ENCODE results near the gene WRAP73.
A peak's percentile ranks its signal among the peaks of the same experiment; 100 is the strongest.

The WRAP73 gene

DNA sequence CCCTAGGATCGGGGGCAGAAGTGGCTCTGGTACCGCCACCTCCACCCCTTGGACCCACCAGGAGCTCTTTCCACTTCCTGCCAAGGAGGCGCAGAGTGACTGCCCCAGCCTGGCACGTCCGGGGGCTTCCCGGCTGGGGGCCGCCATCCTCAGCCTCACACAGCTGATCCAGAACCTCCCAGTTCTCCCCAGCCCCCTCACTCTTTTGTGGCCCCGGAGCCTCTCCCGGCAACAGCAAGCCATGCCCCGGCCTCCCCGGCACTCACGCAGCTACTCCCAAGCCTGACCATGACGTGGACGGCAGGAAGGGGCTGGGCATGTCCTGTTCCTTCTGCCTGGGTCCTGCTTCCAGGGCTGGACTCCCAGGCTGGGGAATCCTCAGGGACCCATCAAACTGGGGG, 19.5 kb upstream of the WRAP73 start:
- DNase-seq: no peak

DNA sequence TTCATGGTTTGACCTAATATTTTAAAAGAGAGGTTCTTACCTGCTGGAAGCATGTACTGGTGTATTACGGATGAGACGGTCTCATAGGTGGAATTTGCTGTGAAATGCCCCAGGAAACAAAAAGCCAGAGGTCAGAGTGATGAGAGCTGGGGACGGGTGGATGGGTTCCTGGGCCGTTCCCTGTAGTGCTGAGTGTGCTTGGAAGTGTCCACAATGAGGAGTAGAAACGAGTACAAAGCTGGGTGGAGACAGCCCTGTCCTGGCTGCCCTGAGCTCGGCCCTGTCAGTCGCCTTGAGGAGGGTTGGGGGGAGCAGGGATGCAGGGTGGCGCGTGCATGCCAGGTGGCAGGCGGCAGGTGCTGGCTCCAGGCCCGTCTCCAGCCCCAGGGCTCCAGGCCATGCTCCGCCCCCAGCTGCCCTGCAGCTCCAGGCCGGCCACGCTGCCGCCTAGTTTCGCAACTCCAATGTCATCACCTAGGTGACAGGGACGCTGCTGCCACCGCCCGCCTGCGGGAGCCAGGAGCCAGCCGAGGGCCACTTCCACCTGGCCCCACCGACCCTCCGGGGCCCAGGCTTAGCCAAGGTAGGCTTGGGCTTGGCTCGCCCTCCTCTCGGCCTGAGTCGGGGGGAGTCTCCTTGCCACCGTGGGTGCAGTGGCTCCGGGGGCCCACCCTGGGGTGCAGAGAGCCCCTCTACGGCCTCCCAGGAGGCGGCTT, 18.8 kb upstream of the WRAP73 start:
- DNase-seq: peak in 19 of 56 donors; percentile 4 to 59 (median 15)

DNA sequence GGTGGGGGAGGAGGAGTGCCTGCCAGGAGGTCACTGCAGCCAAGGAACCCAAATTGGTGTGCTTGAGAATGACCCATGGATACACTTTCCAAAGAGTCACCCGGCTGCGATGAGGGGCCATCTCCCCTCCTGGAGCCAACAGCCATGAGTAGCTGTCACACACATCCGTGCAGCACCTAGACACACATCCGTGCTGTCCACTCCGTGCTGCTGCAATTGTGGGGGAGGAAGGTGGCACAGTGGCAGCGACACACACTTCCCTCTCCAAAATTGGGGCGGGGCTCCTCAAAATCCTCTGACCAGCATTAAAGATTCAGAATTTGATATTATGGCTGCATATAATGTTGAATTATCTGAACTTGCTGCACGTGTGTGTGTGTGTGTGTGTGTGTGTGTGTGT, 18.2 kb upstream of the WRAP73 start:
- DNase-seq: no peak

DNA sequence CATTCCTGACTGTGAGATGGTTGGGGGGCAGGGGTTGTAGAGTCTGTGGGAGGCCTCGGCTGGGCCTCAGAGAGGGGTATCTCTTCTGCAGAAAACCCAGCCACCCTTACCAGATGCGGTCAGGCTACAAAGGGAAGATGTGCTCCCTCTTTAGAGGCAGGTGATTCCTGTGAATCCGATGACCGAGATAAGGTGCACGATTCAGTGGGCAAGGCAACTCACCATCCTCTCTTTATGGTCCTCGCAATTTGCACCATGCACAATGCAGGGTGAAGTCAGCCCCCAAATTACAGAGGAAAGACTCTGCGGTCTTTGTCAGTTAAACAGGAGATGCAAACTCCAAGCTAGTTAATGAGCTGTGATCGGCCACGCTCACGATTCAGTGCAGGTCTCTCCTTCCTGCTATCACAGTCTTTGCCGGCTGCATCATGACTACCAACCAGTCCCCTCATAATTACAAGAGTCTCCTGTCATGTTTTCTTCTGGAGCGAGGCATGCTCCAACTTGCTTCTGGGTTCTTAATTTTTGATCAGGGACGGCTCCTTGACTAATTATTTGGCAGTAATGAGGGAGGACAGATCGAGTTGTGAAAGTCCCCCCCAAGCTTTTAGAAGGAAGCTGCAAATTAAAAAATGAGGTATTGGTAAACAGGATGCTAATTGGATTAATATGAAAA, 14.9 kb upstream of the WRAP73 start:
- DNase-seq: no peak

DNA sequence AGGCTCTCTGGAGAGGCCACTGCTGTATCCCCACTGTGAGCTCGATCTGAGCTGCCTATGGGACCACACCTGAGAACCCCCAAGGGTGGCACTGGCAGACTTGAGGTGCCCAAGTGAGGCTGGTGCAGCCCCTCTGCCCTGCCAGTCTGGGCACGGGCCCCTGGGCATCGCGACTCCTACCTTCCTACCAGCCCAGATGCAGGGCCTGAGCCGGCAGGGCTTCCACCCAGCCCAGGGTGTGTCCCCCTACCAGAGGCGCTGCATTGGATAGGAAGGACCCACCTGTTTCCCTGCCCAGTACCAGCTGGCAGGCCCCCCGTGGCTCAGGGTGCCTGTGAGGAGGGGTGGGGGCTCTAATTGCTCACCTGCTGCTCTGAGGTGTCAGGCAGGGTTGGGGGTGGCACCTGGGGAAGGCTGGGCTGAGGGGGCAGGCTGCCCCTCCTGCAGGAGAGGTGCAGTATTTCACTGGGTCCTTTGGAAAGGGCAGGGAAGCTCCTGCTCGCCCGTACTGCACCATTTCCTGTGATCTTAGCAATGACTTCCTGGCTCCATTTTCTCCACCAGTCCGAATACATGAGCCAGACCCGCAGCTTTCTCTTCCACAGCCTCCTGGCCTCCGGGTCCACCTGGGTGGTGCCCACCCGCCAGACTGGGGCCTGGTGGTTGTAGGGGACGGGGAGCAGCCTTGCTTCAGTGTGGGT, 14.2 kb upstream of the WRAP73 start:
- no peak for DNase-seq

DNA sequence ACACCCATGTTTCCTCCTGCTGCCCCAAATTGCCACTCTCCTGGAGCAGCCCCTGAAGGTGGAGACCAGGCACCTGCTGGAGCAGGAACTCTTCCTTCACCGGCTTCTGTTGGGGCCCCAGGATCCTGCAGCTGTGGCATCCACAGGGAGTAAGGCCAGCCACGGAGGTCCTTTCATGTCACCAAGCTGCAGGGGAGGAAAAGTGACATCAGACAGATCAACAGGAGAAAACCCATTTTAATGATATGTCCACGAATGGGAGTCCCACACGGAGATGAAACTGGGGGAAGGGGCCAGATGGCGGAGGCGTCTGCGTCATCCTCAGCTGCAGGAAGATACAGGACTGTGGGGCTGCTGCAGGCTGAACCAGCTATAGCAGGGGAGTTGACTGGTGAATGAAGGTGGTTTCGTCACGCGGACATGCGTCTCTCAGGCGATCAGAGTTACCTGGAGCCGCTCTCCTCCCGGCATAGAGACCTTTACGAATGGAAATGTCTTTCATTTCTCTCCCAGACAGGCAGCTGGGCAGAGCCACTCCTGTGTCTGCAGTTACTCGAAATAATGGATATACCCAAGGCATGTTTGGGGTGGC, 12.3 kb upstream of the WRAP73 start:
- DNase-seq: no peak

DNA sequence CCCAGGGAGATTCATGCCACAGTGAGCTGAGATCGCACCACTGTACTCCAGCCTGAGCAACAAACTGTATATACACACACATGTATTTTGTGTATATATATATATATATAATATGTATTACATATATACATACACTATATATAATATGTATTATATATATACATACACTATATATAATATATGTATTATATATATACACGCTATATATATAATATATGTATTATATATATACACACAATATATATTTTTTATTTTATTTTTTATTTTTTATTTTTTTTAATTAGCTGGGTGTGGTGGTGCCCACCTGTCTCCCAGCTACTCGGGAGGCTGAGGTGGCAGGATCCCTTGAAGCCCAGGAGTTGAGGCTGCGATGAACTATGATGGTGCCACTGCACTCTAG, 11.7 kb upstream of the WRAP73 start:
- DNase-seq: no peak

DNA sequence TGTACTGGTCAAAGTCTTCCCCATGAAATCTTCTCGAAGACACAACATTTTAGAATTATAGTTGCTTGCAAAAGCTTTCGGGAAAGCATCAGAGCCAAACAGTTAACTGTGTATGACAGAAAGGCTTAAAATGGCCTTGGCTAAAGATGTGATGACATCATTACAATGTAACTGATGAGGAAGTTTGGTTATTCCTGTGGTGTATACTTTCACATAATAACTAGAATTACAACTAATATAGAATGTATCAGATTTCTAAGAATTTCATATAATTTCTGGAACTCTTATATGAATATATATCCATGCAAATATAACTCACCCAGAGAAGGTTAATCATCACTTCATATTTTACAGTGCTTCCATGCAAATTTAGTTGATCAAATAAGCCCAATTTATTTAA, 10.8 kb upstream of the WRAP73 start:
- no peak for DNase-seq

DNA sequence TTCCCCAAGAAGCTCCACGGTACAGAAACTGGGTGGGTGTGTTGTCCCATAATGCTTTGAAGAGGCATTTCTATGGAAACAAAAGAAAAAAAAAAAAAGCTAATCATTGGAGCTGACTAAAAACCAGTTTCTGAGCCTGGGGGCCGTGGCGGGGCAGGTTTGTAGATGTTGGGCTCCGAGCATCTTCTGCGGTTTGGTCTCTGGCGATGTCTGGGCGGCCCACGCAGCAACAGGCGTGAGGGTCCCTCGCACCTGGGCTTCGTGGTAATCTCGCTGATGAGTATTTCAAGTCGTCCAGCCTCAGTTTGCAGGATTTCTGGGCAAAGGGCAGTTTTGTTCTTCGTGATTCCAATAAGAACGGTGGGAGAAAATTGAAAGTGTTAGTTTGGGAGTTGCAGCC, 9.2 kb upstream of the WRAP73 start:
- no peak for DNase-seq

DNA sequence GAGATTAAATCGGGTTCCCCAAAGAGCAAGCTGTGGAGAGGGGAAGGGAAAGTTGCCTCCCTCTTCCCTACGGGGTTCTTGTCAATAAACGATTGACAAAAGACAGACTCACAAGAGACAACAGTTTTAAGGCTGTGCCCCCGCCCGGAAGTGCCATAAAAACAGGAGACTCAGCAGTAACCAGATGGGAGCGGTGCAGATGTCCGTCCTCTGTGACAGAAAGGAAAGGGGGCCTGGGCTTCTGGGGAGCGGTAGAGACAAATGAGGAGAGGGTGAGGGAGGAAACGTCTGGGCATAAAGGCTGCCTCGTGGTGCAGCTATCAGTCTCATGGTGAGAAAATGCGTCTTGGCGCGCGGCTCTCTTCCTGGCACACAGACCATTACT, 8.3 kb upstream of the WRAP73 start:
- DNase-seq: no peak

DNA sequence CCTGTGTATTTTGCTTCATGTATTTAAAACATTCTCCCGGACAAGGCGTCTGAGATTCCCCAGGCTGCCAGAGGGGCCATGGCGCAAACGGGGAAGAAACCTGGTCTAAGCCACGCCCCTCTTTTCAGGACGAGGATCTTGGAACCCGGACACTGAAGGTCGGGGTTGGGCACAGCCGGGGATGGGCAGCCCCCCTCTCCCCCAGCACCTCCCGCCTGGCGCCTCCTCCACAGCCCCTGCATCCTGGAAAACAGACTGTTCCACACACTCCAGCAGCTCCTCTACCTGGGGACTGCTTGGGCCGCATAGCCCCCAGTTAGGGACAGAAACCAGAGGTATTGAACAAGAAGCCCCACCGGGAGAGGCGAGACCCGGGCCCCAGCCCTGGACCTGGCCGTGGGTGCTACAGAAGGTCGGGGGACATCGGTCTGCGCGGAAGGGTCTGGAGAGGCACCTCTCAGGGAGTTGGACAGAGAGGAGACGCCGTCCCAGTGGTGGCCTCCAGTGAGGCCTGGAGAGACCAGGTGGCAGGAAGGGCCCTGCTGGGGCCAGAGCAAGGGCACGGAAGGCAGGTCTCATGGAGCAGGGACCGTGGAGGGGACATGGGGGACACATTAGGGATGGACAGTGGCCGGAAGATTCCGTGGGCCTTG, 7.8 kb upstream of the WRAP73 start:
- DNase-seq: no peak

DNA sequence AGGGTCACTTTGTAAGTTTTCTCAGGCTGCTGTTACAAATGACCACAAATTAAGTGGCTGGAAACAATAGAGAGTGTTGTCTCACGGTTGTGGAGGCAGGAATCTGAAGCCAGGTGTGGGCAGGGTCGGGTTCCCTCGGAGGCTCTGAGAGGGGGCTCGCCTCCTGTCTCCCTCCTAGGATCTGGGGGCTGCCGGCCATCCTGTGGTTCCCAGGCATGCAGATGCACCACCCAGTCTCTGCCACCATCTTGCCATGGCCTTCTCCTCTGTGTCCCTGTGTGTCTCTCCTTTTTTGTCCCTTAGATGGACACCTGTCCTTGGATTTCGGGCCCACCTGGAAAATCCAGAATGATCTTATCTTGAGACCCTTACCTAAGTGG, 7.2 kb upstream of the WRAP73 start:
- DNase-seq: no peak

DNA sequence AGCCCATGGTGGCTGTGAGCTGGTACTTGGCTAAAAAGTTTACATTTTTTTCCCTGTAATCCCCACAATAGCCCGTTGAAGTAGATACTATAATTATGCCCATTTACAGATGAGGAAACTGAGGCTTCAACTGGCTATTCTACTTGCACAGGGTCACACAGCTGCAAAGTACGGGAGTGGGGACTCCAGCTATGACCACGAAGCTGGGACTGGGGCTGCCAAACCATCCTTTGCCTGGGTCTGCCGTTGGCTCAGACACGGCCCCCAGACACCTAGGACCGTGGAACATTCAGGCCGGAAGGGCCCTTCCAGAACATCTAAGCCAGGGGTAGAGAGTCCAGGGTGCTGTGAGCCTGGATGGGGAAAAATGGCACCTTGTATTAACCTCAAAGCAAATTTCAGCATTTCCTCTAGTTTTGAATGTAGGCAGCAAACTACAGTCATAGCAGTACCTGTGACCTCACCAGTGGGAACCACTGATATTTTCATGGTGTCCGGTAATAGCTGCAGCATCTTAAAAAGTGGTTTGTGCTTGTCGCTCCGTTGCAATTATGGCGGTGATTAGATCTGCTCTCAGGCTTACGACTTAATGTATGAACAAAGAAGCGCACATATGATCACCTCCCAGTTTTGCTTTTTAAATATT, 6.7 kb upstream of the WRAP73 start:
- DNase-seq: no peak

DNA sequence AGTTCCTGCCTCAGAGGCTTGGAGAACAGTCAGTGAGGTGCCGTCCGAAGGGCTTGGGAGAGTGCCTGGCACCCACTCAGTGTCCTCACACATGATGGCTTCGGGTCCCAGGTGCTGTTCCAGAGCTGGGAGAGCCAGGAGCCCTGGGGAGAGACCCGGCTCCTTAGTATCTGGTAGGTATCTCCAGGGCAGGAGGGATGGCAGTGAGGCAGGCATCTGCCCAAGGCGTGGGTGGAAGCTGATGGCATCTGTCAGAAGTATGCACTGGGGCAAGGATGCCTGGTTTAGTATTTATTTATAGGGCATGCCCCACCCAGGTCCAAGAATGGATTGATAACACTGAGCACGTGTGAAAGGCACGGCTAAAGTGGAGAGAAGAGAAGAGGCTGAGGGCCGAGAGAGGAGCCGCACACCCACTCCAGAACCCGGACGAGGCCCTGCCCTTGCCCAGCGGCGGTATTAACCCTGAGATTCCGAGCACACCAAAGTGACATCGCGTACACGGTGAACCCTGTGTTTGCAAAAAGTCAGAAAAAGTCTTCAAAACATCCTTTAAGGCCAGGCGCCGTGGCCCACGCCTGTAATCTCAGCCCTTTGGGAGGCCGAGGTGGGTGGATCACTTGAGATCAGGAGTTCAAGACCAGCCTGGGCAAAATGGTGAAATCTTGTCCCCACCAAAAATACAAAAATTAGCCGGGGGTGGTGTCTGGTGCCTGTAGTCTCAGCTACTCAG, 4.8 kb upstream of the WRAP73 start:
- no peak for DNase-seq

DNA sequence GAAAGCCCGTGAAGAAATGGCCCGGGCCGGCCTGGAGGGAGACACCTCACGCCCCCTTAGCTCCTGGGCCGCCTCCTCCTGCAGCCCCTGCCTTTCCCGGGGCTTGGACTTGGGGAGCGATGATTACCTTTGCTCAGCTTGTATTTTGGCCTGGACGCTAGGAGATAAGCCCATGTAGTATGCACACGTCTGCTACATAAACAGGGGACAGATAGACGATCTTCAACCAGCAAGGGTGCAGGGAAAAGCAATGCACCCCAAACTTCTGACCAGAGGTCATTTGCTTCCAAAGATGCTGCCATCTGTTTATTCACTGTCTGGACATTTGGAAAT, 3.3 kb upstream of the WRAP73 start:
- DNase-seq: no peak

DNA sequence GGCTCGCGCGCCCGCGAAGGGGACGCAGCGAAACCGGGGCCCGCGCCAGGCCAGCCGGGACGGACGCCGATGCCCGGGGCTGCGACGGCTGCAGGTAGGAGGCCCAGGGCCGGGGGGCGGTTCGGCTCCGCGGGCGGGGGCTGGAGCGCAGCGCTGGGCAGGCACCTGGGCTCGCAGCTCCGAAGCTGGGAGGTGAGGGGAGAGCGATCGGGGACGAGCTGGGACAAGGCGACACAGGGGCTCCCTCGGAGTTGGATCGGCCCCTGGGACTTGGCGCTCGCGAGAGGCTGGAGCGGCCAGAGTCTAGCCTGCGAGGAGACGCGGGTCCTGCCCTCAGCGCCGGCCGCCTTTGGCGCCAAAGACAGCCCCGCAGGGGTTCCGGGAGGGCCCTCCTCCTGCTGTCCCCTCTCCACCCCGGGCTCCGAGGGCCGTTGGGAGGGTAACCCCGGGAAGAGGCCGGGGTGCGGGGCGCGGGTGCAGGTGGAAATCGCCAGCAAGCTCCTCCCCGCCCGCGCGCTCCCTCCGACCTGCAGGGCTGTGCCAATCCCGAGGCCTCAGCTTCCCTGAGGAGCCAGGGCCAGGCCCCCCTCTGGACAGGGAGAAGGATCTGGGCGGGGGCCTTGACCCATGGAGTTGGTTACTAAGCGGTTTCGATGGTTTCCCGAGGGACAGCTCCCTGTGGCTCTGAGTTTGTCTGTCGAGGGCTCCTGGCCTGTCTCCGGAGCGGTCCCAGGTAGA, 2.8 kb upstream of the WRAP73 start:
- no peak for DNase-seq

DNA sequence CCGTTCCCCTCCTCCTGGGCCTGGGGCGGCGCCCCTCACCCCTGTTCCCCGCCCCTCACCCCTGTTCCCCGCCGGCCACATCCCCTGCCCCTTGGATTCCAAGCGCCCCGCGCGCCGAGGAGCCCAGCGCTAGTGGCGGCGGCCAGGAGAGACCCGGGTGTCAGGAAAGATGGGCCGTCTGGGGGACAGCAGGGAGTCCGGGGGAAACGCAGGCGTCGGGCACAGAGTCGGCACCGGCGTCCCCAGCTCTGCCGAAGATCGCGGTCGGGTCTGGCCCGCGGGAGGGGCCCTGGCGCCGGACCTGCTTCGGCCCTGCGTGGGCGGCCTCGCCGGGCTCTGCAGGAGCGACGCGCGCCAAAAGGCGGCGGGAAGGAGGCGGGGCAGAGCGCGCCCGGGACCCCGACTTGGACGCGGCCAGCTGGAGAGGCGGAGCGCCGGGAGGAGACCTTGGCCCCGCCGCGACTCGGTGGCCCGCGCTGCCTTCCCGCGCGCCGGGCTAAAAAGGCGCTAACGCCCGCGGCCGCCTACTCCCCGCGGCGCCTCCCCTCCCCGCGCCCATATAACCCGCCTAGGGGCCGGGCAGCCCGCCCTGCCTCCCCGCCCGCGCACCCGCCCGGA, 2.1 kb upstream of the WRAP73 start, which contains the start of gene TP73:
Gene TP73 (plus strand): TSS at position 587 of the 618 bp plus-strand sequence. CDS start 29,850 bp downstream, outside the sequence.
- no peak for DNase-seq

DNA sequence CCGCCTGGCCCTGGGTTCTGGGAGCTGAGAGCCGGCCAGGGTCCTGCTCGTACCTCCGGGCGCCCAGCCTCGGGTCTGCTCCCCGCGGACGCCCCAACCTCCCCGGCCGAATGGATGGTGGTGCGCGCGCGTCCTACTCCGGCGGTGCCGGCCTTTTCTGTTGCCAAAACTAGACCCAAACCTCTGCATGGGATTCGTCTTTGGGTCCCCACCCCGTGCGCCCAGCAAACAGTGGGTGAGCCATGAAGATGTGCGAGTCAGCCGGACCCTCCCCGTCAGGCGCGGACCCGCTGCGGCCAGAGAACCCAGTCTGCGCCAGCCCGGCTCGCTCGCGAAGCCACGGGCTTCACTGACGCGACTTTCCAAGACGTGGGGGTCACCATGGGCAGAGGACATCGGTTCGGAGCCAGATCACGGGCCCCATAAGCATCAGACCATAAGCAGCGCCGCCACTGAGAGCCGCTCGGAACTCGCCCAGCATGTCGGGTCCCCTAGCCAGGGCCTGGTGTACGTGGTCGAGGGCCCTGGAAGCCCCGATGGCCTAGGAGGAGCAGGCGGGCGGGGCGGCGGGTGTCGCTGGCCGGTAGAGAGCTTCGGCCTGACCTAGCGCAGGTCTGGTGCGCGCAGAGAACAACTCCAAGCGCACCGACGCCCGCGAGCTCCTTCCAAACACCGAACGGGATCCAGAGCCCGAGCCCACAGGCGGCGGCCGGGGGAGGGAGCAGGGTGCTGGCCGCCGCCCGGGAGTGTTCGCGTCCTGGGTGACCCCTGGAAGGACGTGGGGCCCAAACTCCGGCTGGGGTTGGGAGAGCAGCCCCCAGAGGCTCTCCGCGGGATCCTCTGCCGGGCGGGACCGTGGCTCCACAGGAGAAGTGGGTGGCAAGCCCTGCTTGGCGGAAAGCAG, 1.4 kb upstream of the WRAP73 start:
- no peak for DNase-seq
